Common myeloid progenitor, CD34-positive (primary cell): ENCODE results near the gene KIF14. TPM values are rescaled to one million over a fixed set of nuclear protein-coding genes. Genes with fewer than 3 reads are reported as not detected.
A peak's percentile ranks its signal among the peaks of the same experiment; 100 is the strongest.

Experiments
- CTCF ChIA-PET: fragments of 350-600 bp; sonication (Branson Sonifier 250); formaldehyde crosslinking; loops from one replicate; lab custom pipeline; 2021; ENCODE audit warnings: antibody characterized with exemption; lab: Charles Lee
- POLR2A ChIA-PET: fragments of 350-600 bp; sonication (Branson Sonifier 250); formaldehyde crosslinking; loops from one replicate; lab custom pipeline; 2021; ENCODE audit warnings: antibody characterized with exemption; lab: Charles Lee
- DNase-seq, 3 donors: peaks; one replicate each; pipeline versions ENCODE4 v3.0.0 to v3.0.0-alpha.2; 2013
- H3K27ac ChIP-seq, 2 experiments: 1 replicate in 1 of 2; 2 replicates in 1 of 2; pipeline ENCODE4 v1.7.0; 2013; ENCODE audit warnings: inconsistent platforms in 2 of 2, low read length in 2 of 2, mild to moderate bottlenecking in 2 of 2, low read depth in 1 of 2, moderate library complexity in 1 of 2; ENCODE audit not compliant: severe bottlenecking in 2 of 2, insufficient read depth in 1 of 2, poor library complexity in 1 of 2
- H3K27me3 ChIP-seq, 5 experiments: replicated peaks in 2 of 5; 1 replicate in 3 of 5; 2 replicates in 2 of 5; pipeline versions ENCODE4 v1.6.1 to v1.7.0; 2013; ENCODE audit warnings: low read length in 4 of 5, mild to moderate bottlenecking in 2 of 5, moderate library complexity in 2 of 5, inconsistent platforms in 1 of 5; ENCODE audit not compliant: insufficient read depth in 5 of 5, control insufficient read depth in 4 of 5
- H3K36me3 ChIP-seq, 4 experiments: 1 replicate in 2 of 4; 2 replicates in 2 of 4; pipeline versions ENCODE4 v1.6.1 to v1.7.0; 2013; ENCODE audit warnings: low read length in 3 of 4, control low read depth in 1 of 4, mild to moderate bottlenecking in 1 of 4; ENCODE audit not compliant: control insufficient read depth in 4 of 4, insufficient read depth in 4 of 4
- H3K4me1 ChIP-seq, 4 experiments: 1 replicate in 3 of 4; 2 replicates in 1 of 4; pipeline versions ENCODE4 v1.6.1 to v1.7.1; 2013; ENCODE audit warnings: low read length in 3 of 4, mild to moderate bottlenecking in 3 of 4, control low read depth in 1 of 4, inconsistent platforms in 1 of 4, moderate library complexity in 1 of 4; ENCODE audit not compliant: control insufficient read depth in 4 of 4, insufficient read depth in 4 of 4; ENCODE audit errors: control extremely low read depth in 1 of 4
- H3K4me3 ChIP-seq, 7 experiments: 1 replicate in 4 of 7; 2 replicates in 3 of 7; pipeline versions ENCODE4 v1.5.1 to v1.7.0; 2013; ENCODE audit warnings: mild to moderate bottlenecking in 7 of 7, low read length in 6 of 7, moderate library complexity in 6 of 7, inconsistent platforms in 2 of 7, low read depth in 2 of 7, control low read depth in 1 of 7; ENCODE audit not compliant: insufficient read depth in 4 of 7, control insufficient read depth in 1 of 7; ENCODE audit errors: extremely low read depth in 1 of 7
- H3K9me3 ChIP-seq, 5 experiments: 1 replicate in 4 of 5; 2 replicates in 1 of 5; pipeline versions ENCODE4 v1.6.1 to v1.7.1; 2013; ENCODE audit warnings: low read length in 4 of 5, mild to moderate bottlenecking in 2 of 5, inconsistent platforms in 1 of 5, low read depth in 1 of 5, moderate library complexity in 1 of 5; ENCODE audit not compliant: control insufficient read depth in 4 of 5, insufficient read depth in 2 of 5; ENCODE audit errors: control extremely low read depth in 1 of 5
- WGBS: methylation state at CpG from one replicate; pipeline ENCODE4 v1.1.5; 2013; ENCODE audit not compliant: insufficient coverage; 5-methylcytosine and 5-hydroxymethylcytosine counted together
- polyA plus RNA-seq: library from polyadenylated mRNA; unstranded; fragments of 120-200 nt; gene quantifications from one replicate; pipeline ENCODE4 v1.2.1, GENCODE V29; 2013

KIF14 gene, protein sequence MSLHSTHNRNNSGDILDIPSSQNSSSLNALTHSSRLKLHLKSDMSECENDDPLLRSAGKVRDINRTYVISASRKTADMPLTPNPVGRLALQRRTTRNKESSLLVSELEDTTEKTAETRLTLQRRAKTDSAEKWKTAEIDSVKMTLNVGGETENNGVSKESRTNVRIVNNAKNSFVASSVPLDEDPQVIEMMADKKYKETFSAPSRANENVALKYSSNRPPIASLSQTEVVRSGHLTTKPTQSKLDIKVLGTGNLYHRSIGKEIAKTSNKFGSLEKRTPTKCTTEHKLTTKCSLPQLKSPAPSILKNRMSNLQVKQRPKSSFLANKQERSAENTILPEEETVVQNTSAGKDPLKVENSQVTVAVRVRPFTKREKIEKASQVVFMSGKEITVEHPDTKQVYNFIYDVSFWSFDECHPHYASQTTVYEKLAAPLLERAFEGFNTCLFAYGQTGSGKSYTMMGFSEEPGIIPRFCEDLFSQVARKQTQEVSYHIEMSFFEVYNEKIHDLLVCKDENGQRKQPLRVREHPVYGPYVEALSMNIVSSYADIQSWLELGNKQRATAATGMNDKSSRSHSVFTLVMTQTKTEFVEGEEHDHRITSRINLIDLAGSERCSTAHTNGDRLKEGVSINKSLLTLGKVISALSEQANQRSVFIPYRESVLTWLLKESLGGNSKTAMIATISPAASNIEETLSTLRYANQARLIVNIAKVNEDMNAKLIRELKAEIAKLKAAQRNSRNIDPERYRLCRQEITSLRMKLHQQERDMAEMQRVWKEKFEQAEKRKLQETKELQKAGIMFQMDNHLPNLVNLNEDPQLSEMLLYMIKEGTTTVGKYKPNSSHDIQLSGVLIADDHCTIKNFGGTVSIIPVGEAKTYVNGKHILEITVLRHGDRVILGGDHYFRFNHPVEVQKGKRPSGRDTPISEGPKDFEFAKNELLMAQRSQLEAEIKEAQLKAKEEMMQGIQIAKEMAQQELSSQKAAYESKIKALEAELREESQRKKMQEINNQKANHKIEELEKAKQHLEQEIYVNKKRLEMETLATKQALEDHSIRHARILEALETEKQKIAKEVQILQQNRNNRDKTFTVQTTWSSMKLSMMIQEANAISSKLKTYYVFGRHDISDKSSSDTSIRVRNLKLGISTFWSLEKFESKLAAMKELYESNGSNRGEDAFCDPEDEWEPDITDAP (N-terminal part only)
- polyA plus RNA-seq = 1.2 TPM

GRCh38 chr1:200620273-200621131, at the start of gene KIF14:
Gene KIF14 (minus strand): TSS chr1:200620751. CDS start chr1:200618723, 2,028 bp downstream.
- WGBS = 1% methylated on average over 48 of the region's 59 CpGs
- POLR2A ChIA-PET = interaction anchor here (1.0 kb wide), 2 partner anchors 9 to 49 kb away, joined by 3 to 7 read pairs; partner anchors contain the start of gene DDX59

GRCh38 chr1:200669314-200670241, 49.0 kb upstream of the KIF14 start, which contains the start of gene DDX59:
Gene DDX59 (minus strand): TSS chr1:200669907. CDS start chr1:200666740, 3,167 bp downstream.
- ChIA-PET CTCF (interaction anchor here (0.6 to 3.0 kb wide), 16 partner anchors 10 to 134 kb away, joined by 3 to 26 read pairs (median 4); partner anchors contain the start of genes CAMSAP2 and KIF14), POLR2A (interaction anchor here (0.8 to 2.0 kb wide), 5 partner anchors 10 to 49 kb away, joined by 3 to 9 read pairs (median 5); partner anchors contain the start of gene KIF14)
- Histone ChIP-seq H3K36me3 (peaks cover 0 to 20% (median 13%) of the 10 kb centered on the region in 4 experiments), H3K27ac (peak within 1 kb of the TSS; percentile 98 to 99), H3K4me1 (peaks cover 18 to 30% (median 24%) of the 10 kb centered on the region in 4 experiments), H3K9me3 (no peaks in the 10 kb centered on the region), H3K4me3 (peak within 1 kb of the TSS; percentile 63 to 92 (median 82)), H3K27me3 (no peaks in the 10 kb centered on the region)
- WGBS = under 1% methylated on average over 52 of the region's 91 CpGs
- peak; percentile 95 to 97 (median 96) for DNase-seq

More at GRCh38 chr1:200620273-200621131, at the start of gene KIF14:
- CTCF ChIA-PET = interaction anchor here (1.6 to 4.2 kb wide), 4 partner anchors 35 to 181 kb away, joined by 4 to 64 read pairs (median 16); partner anchors contain the start of gene DDX59
- Histone ChIP-seq H3K4me3 (peak within 1 kb of the TSS; percentile 58 to 95 (median 91)), H3K36me3 (peaks cover 0 to 11% (median 2%) of the 10 kb centered on the region in 4 experiments), H3K4me1 (peaks cover 5 to 27% (median 19%) of the 10 kb centered on the region in 4 experiments), H3K9me3 (no peaks in the 10 kb centered on the region), H3K27me3 (no peaks in the 10 kb centered on the region), H3K27ac (peak within 1 kb of the TSS; percentile 68 to 88)
- DNase-seq = peak; percentile 95 to 99 (median 99)

- POLR2A ChIA-PET = interaction anchor here (0.8 to 2.0 kb wide), 3 partner anchors 9 to 48 kb away, joined by 3 to 7 read pairs (median 5); partner anchors contain the start of gene KIF14
- peak overlapping the region; percentile 98 to 99 for H3K27ac ChIP-seq
- no peaks in the 10 kb centered on the region for H3K27me3 ChIP-seq
- peaks cover 4 to 25% (median 17%) of the 10 kb centered on the region in 4 experiments for H3K36me3 ChIP-seq
- peak in 1 of 3 donors; percentile 14 for DNase-seq
- peak overlapping the region; percentile 58 to 92 (median 82) for H3K4me3 ChIP-seq
- peaks cover 13 to 30% (median 25%) of the 10 kb centered on the region in 4 experiments for H3K4me1 ChIP-seq
- CTCF ChIA-PET = interaction anchor here (0.8 to 3.0 kb wide), 8 partner anchors 13 to 62 kb away, joined by 3 to 26 read pairs (median 5); partner anchors contain the start of gene KIF14
- 72% methylated on average over 3 of the region's 7 CpGs for WGBS
- no peaks in the 10 kb centered on the region for H3K9me3 ChIP-seq
Measured at GRCh38 chr1:200668514-200669313, 48.2 kb upstream of the KIF14 start.

DNA sequence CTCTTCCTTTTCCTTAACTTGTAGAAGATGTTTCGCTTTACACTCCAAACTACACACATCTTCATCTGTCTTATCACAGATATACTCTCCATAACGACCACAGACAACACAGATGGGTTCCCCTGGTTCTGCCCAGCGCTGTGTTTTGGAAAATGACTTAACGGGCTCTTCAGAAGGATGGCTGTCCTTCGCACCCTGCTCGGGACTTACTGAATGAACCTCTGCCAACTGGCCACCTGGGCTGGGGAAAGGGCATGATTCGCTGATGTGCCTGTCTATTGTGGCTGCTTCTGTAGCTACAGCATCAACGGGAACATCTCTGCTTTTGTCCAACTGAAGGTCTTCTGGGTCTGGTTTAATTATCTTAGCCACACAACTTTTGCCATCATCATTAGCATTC, 45.8 kb upstream of the KIF14 start:
- Histone ChIP-seq H3K36me3 (peaks cover 16 to 41% (median 30%) of the 10 kb centered on the region in 4 experiments), H3K4me3 (no peak overlapping the region), H3K9me3 (no peaks in the 10 kb centered on the region), H3K4me1 (peaks cover 13 to 29% (median 23%) of the 10 kb centered on the region in 4 experiments), H3K27ac (no peak overlapping the region), H3K27me3 (no peaks in the 10 kb centered on the region)
- POLR2A ChIA-PET = no interaction called here
- WGBS = 94% methylated on average over 7 of the region's 8 CpGs
- no peak for DNase-seq
- CTCF ChIA-PET = interaction anchor here (1.5 kb wide), 2 partner anchors 26 to 44 kb away, joined by 3 to 5 read pairs; no protein-coding TSS in a partner anchor

GRCh38 chr1:200665861-200666260, 45.3 kb upstream of the KIF14 start:
- no CpG with 5 or more reads among the region's 2 CpGs for WGBS
- Histone ChIP-seq H3K27ac (no peak overlapping the region), H3K4me1 (peaks cover 12 to 24% (median 20%) of the 10 kb centered on the region in 4 experiments), H3K4me3 (no peak overlapping the region), H3K27me3 (no peaks in the 10 kb centered on the region), H3K9me3 (no peaks in the 10 kb centered on the region), H3K36me3 (peaks cover 18 to 44% (median 33%) of the 10 kb centered on the region in 4 experiments)
- ChIA-PET POLR2A (no interaction called here), CTCF (interaction anchor here (1.5 kb wide), 1 partner anchor 43 kb away, joined by 5 read pairs; no protein-coding TSS in a partner anchor)
- DNase-seq = no peak
